ENCODE results near the gene SHBG.

GRCh38 chr17:7651097-7651664 is 21.2 kb downstream of the SHBG start:
- no peak for TF ChIP-seq CTCF (IDR thresholded peaks at IDR 0.05)
- TF ChIP-seq POLR2A (IDR thresholded peaks at IDR 0.05), result no peak
